IMR-90 (cell line): Measurements from ENCODE around the gene FXN. TPM values are rescaled to one million over a fixed set of nuclear protein-coding genes. Genes with fewer than 3 reads are reported as not detected.

Experiments
- ATAC-seq: fragments of 200-7000 bp; cut with Tn5 transposase; 2 replicates; pipeline ENCODE4 v1.9.1; 2020; ENCODE audit warnings: low read depth, mild to moderate bottlenecking, moderate library complexity
- BruUV-seq: library from RNA; stranded (reverse); fragments of 400-500 nt; replicated peaks from 2 replicates; lab custom pipeline; 2021; lab: Mats Ljungman, UMichigan
- CTCF ChIA-PET: fragments of 300-600 bp; formaldehyde crosslinking; extraction: SDS; loops from one replicate; lab custom pipeline; 2021; ENCODE audit warnings: antibody characterized with exemption; lab: Yijun Ruan, JAX
- POLR2A ChIA-PET: fragments of 300-600 bp; sonication (Branson Sonifier 250); formaldehyde crosslinking; loops from one replicate; lab custom pipeline; 2022; ENCODE audit warnings: antibody characterized with exemption; ENCODE audit not compliant: unreplicated experiment; lab: Charles Lee
- DNase-seq: peaks from one replicate; pipeline ENCODE4 v3.0.0; 2013
- H2AFZ ChIP-seq: replicated peaks from 2 replicates; pipeline ENCODE3; 2013; ENCODE audit warnings: low read length, mild to moderate bottlenecking; ENCODE audit not compliant: poor library complexity
- H2AK5ac ChIP-seq: 2 replicates; pipeline ENCODE4 v1.6.1; 2013; ENCODE audit warnings: low read depth, low read length, inconsistent platforms
- H2AK9ac ChIP-seq: replicated peaks from 2 replicates; pipeline ENCODE3; 2013; ENCODE audit warnings: mild to moderate bottlenecking, low read depth, low read length, moderate library complexity; ENCODE audit not compliant: poor library complexity
- H2BK120ac ChIP-seq: 2 replicates; pipeline ENCODE4 v1.6.1; 2013; ENCODE audit warnings: low read depth, low read length, inconsistent platforms
- H2BK15ac ChIP-seq: 3 replicates; pipeline ENCODE4 v1.6.1; 2013; ENCODE audit warnings: low read depth, low read length, inconsistent platforms
- H2BK20ac ChIP-seq: 2 replicates; pipeline ENCODE4 v1.6.1; 2013; ENCODE audit warnings: low read depth, mild to moderate bottlenecking, inconsistent platforms, low read length, moderate library complexity
- H2BK5ac ChIP-seq: 2 replicates; pipeline ENCODE4 v1.6.1; 2013; ENCODE audit warnings: mild to moderate bottlenecking, low read depth, low read length, inconsistent platforms; ENCODE audit not compliant: poor library complexity, severe bottlenecking
- H3K14ac ChIP-seq: replicated peaks from 2 replicates; pipeline ENCODE4 v1.6.1; 2013; ENCODE audit warnings: low read depth, low read length, inconsistent platforms
- H3K18ac ChIP-seq: 2 replicates; pipeline ENCODE4 v1.6.1; 2013; ENCODE audit warnings: low read depth, low read length, control low read depth
- H3K23ac ChIP-seq: 2 replicates; pipeline ENCODE4 v1.6.1; 2013; ENCODE audit warnings: low read depth, low read length, inconsistent platforms
- H3K27ac ChIP-seq: 2 replicates; pipeline ENCODE4 v1.5.1; 2013; ENCODE audit warnings: mild to moderate bottlenecking, control low read depth, low read length; ENCODE audit not compliant: insufficient read depth
- H3K27me3 ChIP-seq: 2 replicates; pipeline ENCODE4 v1.6.1; 2013; ENCODE audit warnings: low read length; ENCODE audit not compliant: control insufficient read depth, insufficient read depth
- H3K36me3 ChIP-seq: 2 replicates; pipeline ENCODE4 v1.6.1; 2013; ENCODE audit warnings: low read length, mixed read lengths; ENCODE audit not compliant: control insufficient read depth, insufficient read depth
- H3K4ac ChIP-seq: 2 replicates; pipeline ENCODE4 v1.6.1; 2013; ENCODE audit warnings: low read depth, low read length, inconsistent platforms
- H3K4me1 ChIP-seq: 2 replicates; pipeline ENCODE4 v1.6.1; 2013; ENCODE audit warnings: low read length, mixed read lengths; ENCODE audit not compliant: control insufficient read depth, insufficient read depth
- H3K4me2 ChIP-seq: 2 replicates; pipeline ENCODE4 v1.6.1; 2013; ENCODE audit warnings: low read depth, mild to moderate bottlenecking, control low read depth, low read length, moderate library complexity
- H3K4me3 ChIP-seq: 2 replicates; pipeline ENCODE4 v1.5.1; 2013; ENCODE audit warnings: low read depth, mild to moderate bottlenecking, control low read depth, low read length, moderate library complexity; ENCODE audit not compliant: insufficient read depth
- H3K56ac ChIP-seq: 2 replicates; pipeline ENCODE4 v1.6.1; 2013; ENCODE audit warnings: low read length, inconsistent platforms; ENCODE audit not compliant: insufficient read depth; ENCODE audit errors: extremely low read depth
- H3K79me1 ChIP-seq, 2 experiments: 2 replicates each; pipeline ENCODE4 v1.6.1; 2013; ENCODE audit warnings: low read length in 2 of 2, inconsistent platforms in 1 of 2, low read depth in 1 of 2
- H3K9ac ChIP-seq: 2 replicates; pipeline ENCODE4 v1.6.1; 2013; ENCODE audit warnings: low read depth, low read length, control low read depth
- H3K9me1 ChIP-seq: 2 replicates; pipeline ENCODE4 v1.6.1; 2013; ENCODE audit warnings: low read length, inconsistent platforms; ENCODE audit not compliant: insufficient read depth
- H3K9me3 ChIP-seq: 2 replicates; pipeline ENCODE4 v1.6.1; 2013; ENCODE audit warnings: low read length; ENCODE audit not compliant: control insufficient read depth, insufficient read depth
- H4K20me1 ChIP-seq: 2 replicates; pipeline ENCODE4 v1.6.1; 2013; ENCODE audit warnings: low read length, inconsistent platforms; ENCODE audit not compliant: insufficient read depth
- H4K5ac ChIP-seq: 2 replicates; pipeline ENCODE4 v1.6.1; 2013; ENCODE audit warnings: mild to moderate bottlenecking, low read depth, low read length, control low read depth
- H4K8ac ChIP-seq, 2 experiments: 2 replicates each; pipeline ENCODE4 v1.6.1; 2013; ENCODE audit warnings: low read depth in 2 of 2, low read length in 2 of 2, control low read depth in 1 of 2, inconsistent platforms in 1 of 2
- H4K91ac ChIP-seq: 2 replicates; pipeline ENCODE4 v1.6.1; 2013; ENCODE audit warnings: low read depth, low read length, inconsistent platforms; ENCODE audit not compliant: insufficient read depth
- BHLHE40 ChIP-seq: fragments of 150-350 bp; IDR thresholded peaks from 2 replicates; pipeline ENCODE4 v1.6.1; 2016; ENCODE audit warnings: mild to moderate bottlenecking, low read depth, low read length
- CEBPB ChIP-seq: IDR thresholded peaks from 2 replicates; pipeline ENCODE4 v1.6.1; 2012; ENCODE audit warnings: low read depth, low read length, improper control_type of control experiment
- CHD1 ChIP-seq: IDR thresholded peaks from 2 replicates; pipeline ENCODE4 v1.6.1; 2012; ENCODE audit warnings: low read depth, low read length, improper control_type of control experiment
- CTCF ChIP-seq: conservative IDR thresholded peaks from 2 replicates; pipeline ENCODE4 v1.5.1; 2012; ENCODE audit warnings: mild to moderate bottlenecking, low read depth, low read length, improper control_type of control experiment
- ELK1 ChIP-seq: fragments of 150-350 bp; IDR thresholded peaks from 2 replicates; pipeline ENCODE4 v1.6.1; 2016; ENCODE audit warnings: low read depth, mild to moderate bottlenecking, low read length, moderate library complexity, borderline replicate concordance
- FOS ChIP-seq: fragments of 150-350 bp; IDR thresholded peaks from 2 replicates; pipeline ENCODE4 v1.6.1; 2016; ENCODE audit warnings: low read depth, low read length
- MAFK ChIP-seq: IDR thresholded peaks from 2 replicates; pipeline ENCODE4 v1.6.1; 2012; ENCODE audit warnings: low read depth, low read length, improper control_type of control experiment
- MAZ ChIP-seq: IDR thresholded peaks from 2 replicates; pipeline ENCODE4 v1.6.1; 2012; ENCODE audit warnings: low read depth, mild to moderate bottlenecking, low read length, improper control_type of control experiment, moderate library complexity, borderline replicate concordance
- MXI1 ChIP-seq: IDR thresholded peaks from 2 replicates; pipeline ENCODE4 v1.6.1; 2012; ENCODE audit warnings: low read depth, mild to moderate bottlenecking, low read length, moderate library complexity, borderline replicate concordance
- NFE2L2 ChIP-seq: fragments of 150-350 bp; IDR thresholded peaks from 2 replicates; pipeline ENCODE4 v1.6.1; 2016; ENCODE audit warnings: low read depth, mild to moderate bottlenecking, low read length
- POLR2A ChIP-seq: IDR thresholded peaks from 2 replicates; pipeline ENCODE4 v1.6.1; 2012; ENCODE audit warnings: mild to moderate bottlenecking, low read depth, low read length
- RAD21 ChIP-seq: IDR thresholded peaks from 2 replicates; pipeline ENCODE4 v1.6.1; 2012; ENCODE audit warnings: low read length, improper control_type of control experiment
- RCOR1 ChIP-seq: IDR thresholded peaks from 2 replicates; pipeline ENCODE4 v1.6.1; 2012; ENCODE audit warnings: mild to moderate bottlenecking, low read length, improper control_type of control experiment; ENCODE audit not compliant: insufficient replicate concordance
- RFX5 ChIP-seq: IDR thresholded peaks from 2 replicates; pipeline ENCODE4 v1.8.0; 2012; ENCODE audit warnings: low read depth, mild to moderate bottlenecking, low read length, moderate library complexity
- SMC3 ChIP-seq: fragments of 150-350 bp; IDR thresholded peaks from 2 replicates; pipeline ENCODE4 v1.6.1; 2016; ENCODE audit warnings: low read depth, mild to moderate bottlenecking, antibody characterized with exemption, low read length, moderate library complexity
- WGBS, 2 experiments: methylation state at CpG; one replicate each; pipeline versions ENCODE4 v1.1.5 to v1.1.7; 2013; ENCODE audit warnings: missing lambda C conversion rate in 2 of 2; ENCODE audit not compliant: insufficient read length in 1 of 2; ENCODE audit errors: extremely low coverage in 2 of 2; 5-methylcytosine and 5-hydroxymethylcytosine counted together
- dilution Hi-C: fragments of 300-500 bp; cut with HindIII; formaldehyde crosslinking; loops from one replicate; pipeline ENCODE4 v1.14.3; 2018; ENCODE audit warnings: low sequenced_read_pairs; ENCODE audit not compliant: unreplicated experiment
- in situ Hi-C: fragments of 300-500 bp; cut with MboI; formaldehyde crosslinking; loops from 3 replicates; pipeline ENCODE4 v1.14.3; 2019; ENCODE audit warnings: low sequenced_read_pairs, inconsistent platforms, mixed read lengths
- intact Hi-C: fragments of 100-400 bp; cut with micrococcal nuclease; formaldehyde crosslinking; loops from 2 replicates; pipeline ENCODE4 v1.10.0; 2022
- polyA plus RNA-seq, 3 experiments: library from polyadenylated mRNA; depleted of rRNA; stranded (reverse); fragments of >200 nt; gene quantifications; 2 replicates each; pipeline ENCODE4 v1.2.3, GENCODE V29; 2012; ENCODE audit warnings: low replicate concordance in 1 of 3
- total RNA-seq: library from RNA; depleted of rRNA; stranded (reverse); fragments of >200 nt; gene quantifications from 2 replicates; pipeline ENCODE4 v1.2.3, GENCODE V29; 2012
- TF ChIP-seq, protein P1 (sequence below): fragments of 150-350 bp; IDR thresholded peaks from 2 replicates; pipeline ENCODE4 v1.6.1; 2017; ENCODE audit warnings: mild to moderate bottlenecking, antibody characterized with exemption, low read length, low read depth

The FXN gene
- total and polyA plus RNA-seq, 2 of the 4 experiments (the other 2 are of a cell fraction), result 3.9 to 18.1 TPM

DNA sequence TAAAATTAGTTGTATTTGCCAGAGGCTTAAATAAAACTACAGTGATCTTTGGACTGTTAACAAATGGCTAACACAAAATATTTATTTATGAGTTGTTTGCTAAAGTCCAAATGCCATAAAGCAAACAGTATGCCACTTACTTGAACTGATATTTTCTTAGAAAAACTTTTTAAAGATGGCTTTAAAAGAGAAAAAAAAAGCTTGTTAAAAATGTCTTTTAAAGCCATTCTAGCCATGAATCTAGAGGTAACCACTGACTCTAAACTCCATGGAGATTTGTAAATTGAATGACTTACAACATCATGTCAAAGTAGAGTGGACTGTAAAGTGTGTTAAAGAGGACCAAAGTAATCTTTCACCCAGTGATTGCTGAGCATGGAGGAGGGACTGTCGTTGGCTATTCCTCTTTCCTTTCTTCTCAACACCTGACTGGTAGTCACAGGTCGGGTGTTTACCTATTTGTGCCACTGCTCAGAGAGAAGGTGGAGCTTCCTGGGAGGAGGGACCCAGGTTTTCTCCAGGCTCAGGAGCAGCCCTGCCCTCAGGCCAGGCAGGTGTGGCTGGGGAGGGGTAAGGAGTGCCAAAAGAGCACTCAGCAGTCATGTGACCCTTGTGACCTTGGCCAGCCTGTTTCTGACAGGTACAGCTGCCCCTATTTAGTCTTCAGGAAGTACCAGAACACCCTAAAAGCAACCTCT lies 69.4 kb downstream of the FXN start:
- H2BK5ac ChIP-seq, result no peak overlapping the region
- H3K18ac ChIP-seq, result no peak overlapping the region
- H3K23ac ChIP-seq, result no peak overlapping the region
- no peak overlapping the region for H2BK15ac ChIP-seq
- ChIA-PET POLR2A (no interaction called here), CTCF (no interaction called here)
- dilution Hi-C loops, result no loop called here
- H2AK9ac ChIP-seq, result no peak overlapping the region
- in situ Hi-C loops, result no loop called here
- no peak overlapping the region for H4K8ac ChIP-seq
- intact Hi-C loops, result no loop called here
- H4K20me1 ChIP-seq, result no peaks in the 10 kb centered on the region
- WGBS, 2 experiments, result no CpG with 5 or more reads among the region's 2 CpGs
- no peaks in the 10 kb centered on the region for H3K4me1 ChIP-seq
- no peak overlapping the region for H3K56ac ChIP-seq
- H3K9me1 ChIP-seq, result no peaks in the 10 kb centered on the region
- no peak overlapping the region for H3K4me2 ChIP-seq
- H3K4me3 ChIP-seq, result no peak overlapping the region
- H4K5ac ChIP-seq, result no peak overlapping the region
- H3K36me3 ChIP-seq, result no peaks in the 10 kb centered on the region
- no peak overlapping the region for H3K9ac ChIP-seq
- H3K9me3 ChIP-seq, result no peaks in the 10 kb centered on the region
- TF ChIP-seq CHD1 (no peak), FOS (no peak), CEBPB (no peak), RFX5 (no peak), POLR2A (no peak), ELK1 (no peak), MAFK (no peak), NFE2L2 (no peak), RAD21 (no peak), CTCF (no peak), MAZ (no peak), BHLHE40 (no peak), MXI1 (no peak), RCOR1 (no peak), SMC3 (no peak)
- TF ChIP-seq, protein P1, sequence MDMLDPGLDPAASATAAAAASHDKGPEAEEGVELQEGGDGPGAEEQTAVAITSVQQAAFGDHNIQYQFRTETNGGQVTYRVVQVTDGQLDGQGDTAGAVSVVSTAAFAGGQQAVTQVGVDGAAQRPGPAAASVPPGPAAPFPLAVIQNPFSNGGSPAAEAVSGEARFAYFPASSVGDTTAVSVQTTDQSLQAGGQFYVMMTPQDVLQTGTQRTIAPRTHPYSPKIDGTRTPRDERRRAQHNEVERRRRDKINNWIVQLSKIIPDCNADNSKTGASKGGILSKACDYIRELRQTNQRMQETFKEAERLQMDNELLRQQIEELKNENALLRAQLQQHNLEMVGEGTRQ, result no peak
- H3K27ac ChIP-seq, result no peak overlapping the region
- H4K91ac ChIP-seq, result no peak overlapping the region
- no TSS peak for BruUV-seq
- H2AK5ac ChIP-seq, result no peak overlapping the region
- H2BK20ac ChIP-seq, result no peak overlapping the region
- DNase-seq (no peak), ATAC-seq (no peak)
- H3K27me3 ChIP-seq, result no peaks in the 10 kb centered on the region
- H3K14ac ChIP-seq, result no peak overlapping the region
- H3K79me1 ChIP-seq, result no peaks in the 10 kb centered on the region
- H2AFZ ChIP-seq, result no peak overlapping the region
- H2BK120ac ChIP-seq, result no peak overlapping the region
- no peak overlapping the region for H3K4ac ChIP-seq
